H1 (cell line): Measurements from ENCODE around the gene SLX9.

ENCODE experiments used
- CHD1 ChIP-seq: IDR thresholded peaks from 2 replicates; pipeline ENCODE4 v1.6.1; 2012; ENCODE audit warnings: low read depth, low read length, improper control_type of control experiment
- CTCF ChIP-seq, 3 experiments: IDR thresholded peaks; 1 replicate in 2 of 3; 2 replicates in 1 of 3; pipeline versions ENCODE4 v1.5.1 to v1.6.1; 2011; ENCODE audit warnings: low read length in 3 of 3, mild to moderate bottlenecking in 3 of 3, inconsistent platforms in 2 of 3, low read depth in 1 of 3, moderate library complexity in 1 of 3; ENCODE audit not compliant: insufficient read depth in 1 of 3; ENCODE audit errors: control extremely low read depth in 1 of 3
- E2F6 ChIP-seq: IDR thresholded peaks from 2 replicates; pipeline ENCODE4 v1.6.1; 2012; ENCODE audit warnings: inconsistent platforms
- EP300 ChIP-seq, 2 experiments: IDR thresholded peaks; 1 replicate in 1 of 2; 2 replicates in 1 of 2; pipeline ENCODE4 v1.6.1; 2011 to 2012; ENCODE audit warnings: low read depth in 2 of 2, low read length in 2 of 2, mild to moderate bottlenecking in 2 of 2, borderline replicate concordance in 1 of 2, inconsistent platforms in 1 of 2, moderate library complexity in 1 of 2
- HDAC6 ChIP-seq: IDR thresholded peaks from one replicate; pipeline ENCODE4 v1.7.1; 2012; ENCODE audit warnings: low read depth, mild to moderate bottlenecking, inconsistent platforms, low read length, moderate library complexity
- KDM5A ChIP-seq: fragments of 200-600 bp; IDR thresholded peaks from 2 replicates; pipeline ENCODE4 v1.7.1; 2012; ENCODE audit warnings: mild to moderate bottlenecking, low read length, inconsistent platforms, mixed read lengths
- PHF8 ChIP-seq: fragments of 200-600 bp; sonication (generic); conservative IDR thresholded peaks from 2 replicates; pipeline ENCODE4 v1.7.1; 2012; ENCODE audit warnings: low read depth, mild to moderate bottlenecking, inconsistent platforms, low read length, moderate library complexity
- POLR2A ChIP-seq, 2 experiments: IDR thresholded peaks; 1 replicate in 1 of 2; 2 replicates in 1 of 2; pipeline ENCODE4 v1.6.1; 2011; ENCODE audit warnings: low read depth in 2 of 2, low read length in 2 of 2, mild to moderate bottlenecking in 2 of 2; ENCODE audit errors: control extremely low read depth in 1 of 2
- POLR2AphosphoS5 ChIP-seq: IDR thresholded peaks from 2 replicates; pipeline ENCODE4 v1.6.1; 2011; ENCODE audit warnings: low read depth, low read length
- RAD21 ChIP-seq, 2 experiments: IDR thresholded peaks in 1 of 2; conservative IDR thresholded peaks in 1 of 2; 2 replicates each; pipeline ENCODE4 v1.6.1; 2011; ENCODE audit warnings: low read depth in 2 of 2, low read length in 2 of 2, improper control_type of control experiment in 1 of 2, inconsistent platforms in 1 of 2, mild to moderate bottlenecking in 1 of 2, moderate library complexity in 1 of 2
- RXRA ChIP-seq: IDR thresholded peaks from 2 replicates; pipeline ENCODE4 v1.6.1; 2011; ENCODE audit warnings: low read depth, mild to moderate bottlenecking, low read length, moderate library complexity; ENCODE audit not compliant: insufficient read depth
- SP1 ChIP-seq: IDR thresholded peaks from 2 replicates; pipeline ENCODE4 v1.6.1; 2011; ENCODE audit warnings: low read depth, low read length
- SUZ12 ChIP-seq: fragments of 200-600 bp; sonication (generic); IDR thresholded peaks from 2 replicates; pipeline ENCODE4 v1.6.1; 2012; ENCODE audit warnings: mild to moderate bottlenecking, inconsistent platforms, low read length, moderate library complexity, mixed read lengths
- TEAD4 ChIP-seq: IDR thresholded peaks from 2 replicates; pipeline ENCODE4 v1.6.1; 2012; ENCODE audit warnings: low read depth, low read length, inconsistent platforms, mixed read lengths

- TF ChIP-seq EP300 (IDR thresholded peaks at IDR 0.05; ENCODE audit: borderline replicate concordance in 1 of 2, low read depth in 2 of 2, low read length in 2 of 2) = no peak
- no peak for TF ChIP-seq HDAC6
- no peak for TF ChIP-seq CHD1
- no peak for TF ChIP-seq KDM5A
- TF ChIP-seq CTCF (IDR thresholded peaks at IDR 0.05; ENCODE audit: control extremely low read depth in 1 of 3, insufficient read depth in 1 of 3, low read depth in 1 of 3, low read length in 3 of 3) = no peak
- TF ChIP-seq POLR2AphosphoS5 = no peak
- no peak for TF ChIP-seq SP1
- no peak for TF ChIP-seq RXRA
- no peak for TF ChIP-seq PHF8
- no peak for TF ChIP-seq TEAD4
- TF ChIP-seq E2F6 = no peak
- TF ChIP-seq SUZ12 = no peak
- no peak for TF ChIP-seq POLR2A (IDR thresholded peaks at IDR 0.05; ENCODE audit: control extremely low read depth in 1 of 2, low read depth in 2 of 2, low read length in 2 of 2)
- no peak for TF ChIP-seq RAD21 (IDR thresholded peaks at IDR 0.05 in 1 of 2, conservative IDR thresholded peaks at IDR 0.05 in 1 of 2; ENCODE audit: low read depth in 2 of 2, low read length in 2 of 2)
Measured at GRCh38 chr21:45015469-45015860, 75.6 kb downstream of the SLX9 start.
